B cell (primary cell): ENCODE measurements around the gene KIN. TPM values are rescaled to one million over a fixed set of nuclear protein-coding genes. Genes with fewer than 3 reads are reported as not detected.

Experiments used
- ATAC-seq: fragments of 200-7000 bp; cut with Tn5 transposase; one replicate; pipeline ENCODE4 v1.10.0; 2021; ENCODE audit warnings: low read depth, mild to moderate bottlenecking, moderate number of reproducible peaks, moderate library complexity
- CTCF ChIA-PET: fragments of 350-600 bp; sonication (Branson Sonifier 250); formaldehyde crosslinking; loops from one replicate; lab custom pipeline; 2021; ENCODE audit warnings: antibody characterized with exemption, inconsistent platforms; lab: Charles Lee
- POLR2A ChIA-PET: fragments of 350-600 bp; sonication (Branson Sonifier 250); formaldehyde crosslinking; loops from one replicate; lab custom pipeline; 2021; ENCODE audit warnings: antibody characterized with exemption; lab: Charles Lee
- DNase-seq: peaks from one replicate; pipeline ENCODE4 v3.0.0; 2013
- H2AFZ ChIP-seq: 2 replicates; pipeline ENCODE4 v1.6.1; 2012; ENCODE audit warnings: mild to moderate bottlenecking, low read depth, low read length; ENCODE audit not compliant: insufficient read depth, poor library complexity, severe bottlenecking
- H3K27ac ChIP-seq, 2 donors: 1 replicate in 1 of 2; 2 replicates in 1 of 2; pipeline ENCODE4 v1.5.1; 2012 to 2013; ENCODE audit warnings: low read length in 2 of 2, mild to moderate bottlenecking in 2 of 2, moderate library complexity in 1 of 2
- H3K27me3 ChIP-seq, 4 experiments: fragments of 200-600 bp in 1 of 4; sonication (generic) in 1 of 4; replicated peaks in 1 of 4; 1 replicate in 2 of 4; 2 replicates in 2 of 4; pipeline versions ENCODE4 v1.6.1 to v1.7.0; 2013 to 2016; ENCODE audit warnings: low read length in 3 of 4, mild to moderate bottlenecking in 2 of 4, mixed read lengths in 1 of 4, moderate library complexity in 1 of 4; ENCODE audit not compliant: insufficient read depth in 4 of 4, control insufficient read depth in 3 of 4; ENCODE audit errors: control extremely low read depth in 1 of 4
- H3K36me3 ChIP-seq, 2 experiments: replicated peaks in 1 of 2; 1 replicate in 1 of 2; 2 replicates in 1 of 2; pipeline versions ENCODE4 v1.6.1 to v1.7.1; 2013; ENCODE audit warnings: low read length in 1 of 2; ENCODE audit not compliant: insufficient read depth in 2 of 2, control insufficient read depth in 1 of 2; ENCODE audit errors: control extremely low read depth in 1 of 2, extremely low read depth in 1 of 2
- H3K4me1 ChIP-seq, 2 donors: fragments of 200-600 bp in 1 of 2; sonication (generic) in 1 of 2; 1 replicate in 1 of 2; 2 replicates in 1 of 2; pipeline versions ENCODE4 v1.5.1 to v1.6.1; 2013 to 2017; ENCODE audit warnings: low read length in 2 of 2; ENCODE audit not compliant: control insufficient read depth in 2 of 2, insufficient read depth in 2 of 2
- H3K4me2 ChIP-seq: replicated peaks from 2 replicates; pipeline ENCODE3; 2012; ENCODE audit warnings: mild to moderate bottlenecking, low read depth, low read length; ENCODE audit not compliant: poor library complexity, severe bottlenecking
- H3K4me3 ChIP-seq, 5 experiments: fragments of 200-600 bp in 1 of 5; sonication (generic) in 1 of 5; 1 replicate in 3 of 5; 2 replicates in 2 of 5; pipeline versions ENCODE4 v1.5.1 to v1.7.0; 2011 to 2016; ENCODE audit warnings: low read length in 4 of 5, mild to moderate bottlenecking in 4 of 5, low read depth in 2 of 5, control low read depth in 1 of 5, moderate library complexity in 1 of 5; ENCODE audit not compliant: insufficient read depth in 1 of 5; ENCODE audit errors: control extremely low read depth in 1 of 5, extremely low read depth in 1 of 5
- H3K79me2 ChIP-seq: fragments of 200-600 bp; sonication (generic); one replicate; pipeline ENCODE4 v1.6.0; 2016; ENCODE audit warnings: low read length; ENCODE audit not compliant: control insufficient read depth, insufficient read depth
- H3K9ac ChIP-seq: fragments of 200-600 bp; sonication (generic); 2 replicates; pipeline ENCODE4 v1.6.1; 2017; ENCODE audit warnings: mild to moderate bottlenecking, low read length, moderate library complexity
- H3K9me3 ChIP-seq, 3 donors: one replicate each; pipeline versions ENCODE4 v1.6.1 to v1.7.1; 2013; ENCODE audit warnings: low read length in 2 of 3; ENCODE audit not compliant: control insufficient read depth in 2 of 3, insufficient read depth in 1 of 3; ENCODE audit errors: control extremely low read depth in 1 of 3
- H4K20me1 ChIP-seq: 2 replicates; pipeline ENCODE4 v1.6.0; 2012; ENCODE audit warnings: mild to moderate bottlenecking, low read length; ENCODE audit not compliant: insufficient read depth, control insufficient read depth, poor library complexity, severe bottlenecking
- H3K27ac Mint-ChIP-seq: one replicate; pipeline ENCODE4 v1.8.0; 2021; ENCODE audit warnings: mixed read lengths
- H3K27me3 Mint-ChIP-seq: one replicate; pipeline ENCODE4 v1.8.0; 2021; ENCODE audit warnings: mixed read lengths
- H3K4me1 Mint-ChIP-seq: one replicate; pipeline ENCODE4 v1.8.0; 2021; ENCODE audit warnings: mixed read lengths
- H3K4me3 Mint-ChIP-seq: one replicate; pipeline ENCODE4 v1.8.0; 2021; ENCODE audit warnings: mixed read lengths
- H3K9me3 Mint-ChIP-seq: one replicate; pipeline ENCODE4 v1.8.0; 2022; ENCODE audit warnings: mixed read lengths; ENCODE audit not compliant: insufficient read depth
- CTCF ChIP-seq: fragments of 200-600 bp; IDR thresholded peaks from one replicate; pipeline ENCODE4 v1.8.0; 2022; ENCODE audit warnings: antibody characterized with exemption, mild to moderate bottlenecking
- EZH2 ChIP-seq: IDR thresholded peaks from 2 replicates; pipeline ENCODE4 v1.6.1; 2012; ENCODE audit warnings: borderline replicate concordance, low read depth, mild to moderate bottlenecking, moderate library complexity, low read length; ENCODE audit not compliant: insufficient read depth, poor library complexity, severe bottlenecking
- WGBS: methylation state at CpG from one replicate; pipeline ENCODE4 v1.1.5; 2013; ENCODE audit warnings: missing lambda C conversion rate; ENCODE audit not compliant: insufficient coverage; 5-methylcytosine and 5-hydroxymethylcytosine counted together
- intact Hi-C: fragments of 100-400 bp; cut with micrococcal nuclease; formaldehyde crosslinking; loops from one replicate; pipeline ENCODE4 v1.10.0; 2022
- polyA plus RNA-seq: library from polyadenylated mRNA; depleted of rRNA; stranded (reverse); fragments of >200 nt; gene quantifications from 2 replicates; pipeline ENCODE4 v1.2.3, GENCODE V29; 2012
- total RNA-seq, 2 donors: library from RNA; stranded (reverse); fragments of 120-200 nt in 1 of 2; gene quantifications; 1 replicate in 1 of 2; 2 replicates in 1 of 2; pipeline versions ENCODE4 v1.2.3 to v1.2.4, GENCODE V29; 2013 to 2022

Gene KIN
- total and polyA plus RNA-seq, 2 donors (not counting 1 experiment from before 2014, with no cell fraction given), result 3.4 to 16.5 TPM

- DNase-seq, result peak; percentile 42
- H3K27ac Mint-ChIP-seq, result peak overlapping the region; percentile 79
- Histone ChIP-seq H3K27ac (peak overlapping the region in 1 of 2 donors; percentile 73), H2AFZ (peak overlapping the region; percentile 94), H3K36me3 (peaks cover 0 to 11% of the 10 kb centered on the region in 2 experiments), H3K27me3 (peaks cover 0 to 11% (median 1%) of the 10 kb centered on the region in 4 experiments), H3K9me3 (no peaks in the 10 kb centered on the region), H3K9ac (peak overlapping the region; percentile 91), H3K79me2 (peaks cover 48% of the 10 kb centered on the region), H4K20me1 (no peaks in the 10 kb centered on the region), H3K4me3 (peak overlapping the region; percentile 71 to 97 (median 92)), H3K4me1 (peaks cover 12 to 19% of the 10 kb centered on the region in 2 donors), H3K4me2 (peak overlapping the region; percentile 90)
- H3K4me1 Mint-ChIP-seq, result peaks cover 29% of the 10 kb centered on the region
- WGBS, result 1% methylated on average over 14 of the region's 17 CpGs
- TF ChIP-seq EZH2 (no peak), CTCF (no peak)
- H3K9me3 Mint-ChIP-seq, result no peaks in the 10 kb centered on the region
- peaks cover 17% of the 10 kb centered on the region for H3K27me3 Mint-ChIP-seq
- peak; percentile 12 for ATAC-seq
- H3K4me3 Mint-ChIP-seq, result peak overlapping the region; percentile 94
- ChIA-PET POLR2A (interaction anchor here (1.0 to 2.9 kb wide), 3 partner anchors 10 to 31 kb away, joined by 3 to 38 read pairs (median 3); partner anchors contain the start of genes ATP5F1C and KIN), CTCF (interaction anchor here (1.0 to 2.4 kb wide), 3 partner anchors 31 to 411 kb away, joined by 3 to 15 read pairs (median 3); partner anchors contain the start of genes ATP5F1C and KIN)
- intact Hi-C loops, result no loop called here
Observed at GRCh38 chr10:7819121-7819460, 31.3 kb upstream of the KIN start.
